KOPT-K1 (cell line): ENCODE data around the gene RTN1.
"Not testable (repeated sequence)": the region's sequence is repeated elsewhere in the genome, so short reads cannot be mapped to it uniquely, and the experiment has no call there.

Experiments used
- H3K27ac ChIP-seq: fragments of 200-600 bp; sonication (generic); 2 replicates; pipeline ENCODE4 v1.5.1; 2016; ENCODE audit warnings: antibody characterized with exemption, mild to moderate bottlenecking, low read depth, low read length; ENCODE audit not compliant: poor library complexity, severe bottlenecking
- H3K36me3 ChIP-seq: fragments of 200-600 bp; sonication (generic); 2 replicates; pipeline ENCODE4 v1.5.1; 2017; ENCODE audit warnings: antibody characterized with exemption, mild to moderate bottlenecking, low read length, moderate library complexity; ENCODE audit not compliant: insufficient read depth
- H3K9me3 ChIP-seq: fragments of 200-600 bp; sonication (generic); 2 replicates; pipeline ENCODE4 v1.5.1; 2017; ENCODE audit warnings: antibody characterized with exemption, low read length, mild to moderate bottlenecking; ENCODE audit not compliant: insufficient read depth, poor library complexity, severe bottlenecking

Gene RTN1

GRCh38 chr14:59677771-59678231 lies 192.8 kb downstream of the RTN1 start:
- Histone ChIP-seq H3K27ac (no peak overlapping the region), H3K36me3 (no peaks in the 10 kb centered on the region)

GRCh38 chr14:59675394-59675793 lies 195.2 kb downstream of the RTN1 start:
- Histone ChIP-seq H3K27ac (no peak overlapping the region), H3K36me3 (no peaks in the 10 kb centered on the region), H3K9me3 (peaks cover 7% of the 10 kb centered on the region)

More at GRCh38 chr14:59677771-59678231, 192.8 kb downstream of the RTN1 start:
- H3K9me3 ChIP-seq, result peaks cover 7% of the 10 kb centered on the region

GRCh38 chr14:59664741-59665140 lies 205.8 kb downstream of the RTN1 start:
- Histone ChIP-seq H3K9me3 (no peaks in the 10 kb centered on the region), H3K36me3 (no peaks in the 10 kb centered on the region), H3K27ac (no peak overlapping the region)

- H3K27ac ChIP-seq, result no peak overlapping the region
- peaks cover 3% of the 10 kb centered on the region for H3K9me3 ChIP-seq
- no peaks in the 10 kb centered on the region for H3K36me3 ChIP-seq
These were observed 212.8 kb downstream of the RTN1 start for GRCh38 chr14:59657769-59658168.

GRCh38 chr14:59656473-59656872 lies 214.1 kb downstream of the RTN1 start:
- Histone ChIP-seq H3K36me3 (no peaks in the 10 kb centered on the region), H3K9me3 (peaks cover 3% of the 10 kb centered on the region), H3K27ac (no peak overlapping the region)

- H3K9me3 ChIP-seq, H3K36me3 ChIP-seq, H3K27ac ChIP-seq: not testable (repeated sequence)
These were observed 216.4 kb downstream of the RTN1 start for GRCh38 chr14:59654131-59654530.

GRCh38 chr14:59646832-59647231 lies 223.7 kb downstream of the RTN1 start:
- peaks cover 36% of the 10 kb centered on the region for H3K9me3 ChIP-seq
- H3K27ac ChIP-seq, H3K36me3 ChIP-seq: not testable (repeated sequence)

- Histone ChIP-seq H3K9me3 (peaks cover 10% of the 10 kb centered on the region), H3K36me3 (no peaks in the 10 kb centered on the region), H3K27ac (no peak overlapping the region)
These were observed 231.7 kb downstream of the RTN1 start for GRCh38 chr14:59638885-59639284.

- no peaks in the 10 kb centered on the region for H3K36me3 ChIP-seq
- peaks cover 4% of the 10 kb centered on the region for H3K9me3 ChIP-seq
- no peak overlapping the region for H3K27ac ChIP-seq
These were observed 236.0 kb downstream of the RTN1 start for GRCh38 chr14:59634617-59635016.

- H3K36me3 ChIP-seq, result no peaks in the 10 kb centered on the region
- no peak overlapping the region for H3K27ac ChIP-seq
- H3K9me3 ChIP-seq, result peaks cover 4% of the 10 kb centered on the region
These were observed 237.1 kb downstream of the RTN1 start for GRCh38 chr14:59633486-59633885.

GRCh38 chr14:59632381-59632780 lies 238.2 kb downstream of the RTN1 start:
- Histone ChIP-seq H3K36me3 (no peaks in the 10 kb centered on the region), H3K9me3 (peaks cover 4% of the 10 kb centered on the region), H3K27ac (no peak overlapping the region)

- no peaks in the 10 kb centered on the region for H3K36me3 ChIP-seq
- peaks cover 4% of the 10 kb centered on the region for H3K9me3 ChIP-seq
- no peak overlapping the region for H3K27ac ChIP-seq
These were observed 239.3 kb downstream of the RTN1 start for GRCh38 chr14:59631237-59631636.

- Histone ChIP-seq H3K9me3 (peaks cover 4% of the 10 kb centered on the region), H3K27ac (no peak overlapping the region), H3K36me3 (no peaks in the 10 kb centered on the region)
These were observed 240.2 kb downstream of the RTN1 start for GRCh38 chr14:59630288-59630963.

- Histone ChIP-seq H3K36me3 (no peaks in the 10 kb centered on the region), H3K9me3 (no peaks in the 10 kb centered on the region), H3K27ac (no peak overlapping the region)
These were observed 240.9 kb downstream of the RTN1 start for GRCh38 chr14:59629444-59630287.

- Histone ChIP-seq H3K36me3 (no peaks in the 10 kb centered on the region), H3K9me3 (no peaks in the 10 kb centered on the region), H3K27ac (no peak overlapping the region)
These were observed 243.5 kb downstream of the RTN1 start for GRCh38 chr14:59627011-59627520.
